Measurements from ENCODE around the gene ERGIC1. TPM values are rescaled to one million over a fixed set of nuclear protein-coding genes. Genes with fewer than 3 reads are reported as not detected.

ERGIC1 gene
- total and polyA plus RNA-seq, 7 donors: 49.9 to 116 (median 53.9) TPM

DNA sequence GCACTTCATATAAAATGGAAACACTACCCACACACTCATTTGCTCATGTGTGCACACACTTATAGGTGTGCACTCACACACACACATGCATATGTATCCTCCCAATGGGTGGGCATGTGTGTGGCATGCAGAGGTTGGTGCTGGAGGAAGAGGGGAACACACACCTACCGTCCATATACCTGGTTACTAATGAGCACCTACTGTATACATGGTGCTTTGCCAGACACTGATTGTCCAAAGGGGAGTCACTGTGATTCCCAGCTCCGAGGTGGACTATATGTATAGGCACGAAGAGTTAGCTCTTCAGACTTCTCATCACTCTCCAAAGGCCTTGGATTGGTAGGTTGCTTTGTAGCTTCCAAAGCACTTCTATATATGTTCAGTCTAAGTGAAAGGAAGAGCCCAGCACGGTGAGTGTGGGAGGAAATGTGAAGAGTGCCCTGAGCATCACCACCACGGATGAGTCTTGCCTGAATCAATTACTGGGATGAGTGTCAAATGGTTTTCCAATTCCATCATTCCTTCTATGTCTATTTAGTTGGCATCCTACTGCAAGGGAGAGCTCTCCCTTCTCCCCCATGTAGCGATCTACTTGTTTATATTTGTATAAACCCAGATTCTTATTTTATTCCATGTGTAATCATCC lies 12.6 kb upstream of the ERGIC1 start:
- Histone ChIP-seq H3K27ac (no peak overlapping the region), H3K4me3 (no peak overlapping the region), H3K9me3 (no peaks in the 10 kb centered on the region), H3K4me1 (peaks cover 5% of the 10 kb centered on the region), H3K27me3 (ENCODE audit: insufficient read depth in 3 of 3, low read length in 2 of 3) (no peaks in the 10 kb centered on the region), H3K36me3 (ENCODE audit: insufficient read depth in 1 of 2, low read depth in 1 of 2) (no peaks in the 10 kb centered on the region)
- ATAC-seq: no peak
- DNase-seq: no peak
- intact Hi-C loops (cut with DNase I): no loop called here
- TF ChIP-seq, protein P1, sequence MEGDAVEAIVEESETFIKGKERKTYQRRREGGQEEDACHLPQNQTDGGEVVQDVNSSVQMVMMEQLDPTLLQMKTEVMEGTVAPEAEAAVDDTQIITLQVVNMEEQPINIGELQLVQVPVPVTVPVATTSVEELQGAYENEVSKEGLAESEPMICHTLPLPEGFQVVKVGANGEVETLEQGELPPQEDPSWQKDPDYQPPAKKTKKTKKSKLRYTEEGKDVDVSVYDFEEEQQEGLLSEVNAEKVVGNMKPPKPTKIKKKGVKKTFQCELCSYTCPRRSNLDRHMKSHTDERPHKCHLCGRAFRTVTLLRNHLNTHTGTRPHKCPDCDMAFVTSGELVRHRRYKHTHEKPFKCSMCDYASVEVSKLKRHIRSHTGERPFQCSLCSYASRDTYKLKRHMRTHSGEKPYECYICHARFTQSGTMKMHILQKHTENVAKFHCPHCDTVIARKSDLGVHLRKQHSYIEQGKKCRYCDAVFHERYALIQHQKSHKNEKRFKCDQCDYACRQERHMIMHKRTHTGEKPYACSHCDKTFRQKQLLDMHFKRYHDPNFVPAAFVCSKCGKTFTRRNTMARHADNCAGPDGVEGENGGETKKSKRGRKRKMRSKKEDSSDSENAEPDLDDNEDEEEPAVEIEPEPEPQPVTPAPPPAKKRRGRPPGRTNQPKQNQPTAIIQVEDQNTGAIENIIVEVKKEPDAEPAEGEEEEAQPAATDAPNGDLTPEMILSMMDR (IDR thresholded peaks at IDR 0.05): no peak
- WGBS, 3 donors: 71 to 78% (median 74%) methylated on average over 6 of the region's 6 CpGs

DNA sequence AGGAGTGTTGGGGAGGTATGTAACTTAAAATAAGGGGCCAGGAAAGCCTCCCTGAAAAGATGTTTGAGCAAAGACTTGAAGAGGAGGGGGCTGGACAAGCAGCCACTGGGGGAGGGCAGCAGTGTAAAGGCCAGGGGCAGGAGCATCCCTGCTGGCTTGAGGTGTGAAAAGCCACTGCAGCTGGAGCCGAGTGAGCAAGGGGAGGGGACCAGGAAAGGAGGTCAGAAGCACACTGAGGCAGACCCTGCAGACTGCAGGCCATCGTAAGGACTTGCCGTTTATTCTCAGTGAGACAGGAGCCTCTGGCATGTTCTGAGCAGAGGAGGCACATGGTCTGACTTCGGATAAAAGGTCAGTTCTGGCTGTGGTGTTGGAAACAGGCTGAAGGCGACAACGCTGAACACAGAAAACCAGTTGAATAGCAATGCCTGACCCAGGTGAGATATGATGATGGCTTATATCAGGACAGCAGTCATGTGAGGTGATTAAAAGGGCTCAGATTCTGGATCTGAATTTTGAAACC lies 10.2 kb upstream of the ERGIC1 start:
- intact Hi-C loops (cut with DNase I): no loop called here
- H3K4me1 ChIP-seq: no peaks in the 10 kb centered on the region
- WGBS, 3 donors: 61 to 68% (median 65%) methylated on average over 6 of the region's 6 CpGs
- no peaks in the 10 kb centered on the region for H3K9me3 ChIP-seq
- H3K4me3 ChIP-seq: no peak overlapping the region
- H3K27me3 ChIP-seq (ENCODE audit: insufficient read depth in 3 of 3, low read length in 2 of 3): no peaks in the 10 kb centered on the region
- no peak overlapping the region for H3K27ac ChIP-seq
- ATAC-seq (no peak), DNase-seq (no peak)
- TF ChIP-seq, protein P1 (IDR thresholded peaks at IDR 0.05): no peak
- no peaks in the 10 kb centered on the region for H3K36me3 ChIP-seq (ENCODE audit: insufficient read depth in 1 of 2, low read depth in 1 of 2)

DNA sequence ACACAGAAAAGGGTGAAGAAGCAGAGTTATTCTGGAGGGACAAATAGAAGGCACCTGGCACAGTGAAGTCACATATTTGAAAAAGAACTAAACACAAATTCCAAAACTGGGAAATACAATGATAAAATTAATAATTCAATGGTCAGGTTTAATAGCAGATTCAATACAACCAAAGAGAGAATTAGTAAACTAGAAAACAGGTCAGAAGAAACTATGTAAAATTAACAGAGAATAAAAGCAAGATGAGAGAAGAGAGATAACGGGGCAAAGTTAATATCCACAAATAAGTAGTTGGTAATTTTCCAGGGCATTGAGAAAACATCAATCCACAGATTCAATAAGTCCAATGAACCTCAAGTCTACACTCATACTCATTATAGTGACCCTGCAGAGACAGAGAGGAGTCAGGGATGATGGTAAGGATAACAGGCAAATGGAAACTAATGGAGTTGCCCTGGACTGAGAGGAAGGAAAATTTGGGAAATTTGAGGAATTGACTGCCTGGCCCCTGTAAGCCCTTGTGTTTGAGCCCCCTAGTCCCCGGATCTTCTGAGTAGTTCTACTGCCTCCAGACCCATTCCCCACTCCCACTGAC lies 8.3 kb upstream of the ERGIC1 start:
- no peaks in the 10 kb centered on the region for H3K27me3 ChIP-seq (ENCODE audit: insufficient read depth in 3 of 3, low read length in 2 of 3)
- DNase-seq: no peak
- H3K36me3 ChIP-seq (ENCODE audit: insufficient read depth in 1 of 2, low read depth in 1 of 2): no peaks in the 10 kb centered on the region
- no peaks in the 10 kb centered on the region for H3K4me1 ChIP-seq
- no peak for ATAC-seq
- H3K27ac ChIP-seq: no peak overlapping the region
- TF ChIP-seq, protein P1 (IDR thresholded peaks at IDR 0.05): no peak
- no peaks in the 10 kb centered on the region for H3K9me3 ChIP-seq
- WGBS, 3 donors: 44 to 73% (median 46%) methylated on average over 2 of the region's 2 CpGs
- intact Hi-C loops (cut with DNase I): loop anchor here in 1 of 2 donors (2.0 kb wide), 1 partner anchor 25 kb away; no protein-coding TSS in a partner anchor
- H3K4me3 ChIP-seq: no peak overlapping the region

DNA sequence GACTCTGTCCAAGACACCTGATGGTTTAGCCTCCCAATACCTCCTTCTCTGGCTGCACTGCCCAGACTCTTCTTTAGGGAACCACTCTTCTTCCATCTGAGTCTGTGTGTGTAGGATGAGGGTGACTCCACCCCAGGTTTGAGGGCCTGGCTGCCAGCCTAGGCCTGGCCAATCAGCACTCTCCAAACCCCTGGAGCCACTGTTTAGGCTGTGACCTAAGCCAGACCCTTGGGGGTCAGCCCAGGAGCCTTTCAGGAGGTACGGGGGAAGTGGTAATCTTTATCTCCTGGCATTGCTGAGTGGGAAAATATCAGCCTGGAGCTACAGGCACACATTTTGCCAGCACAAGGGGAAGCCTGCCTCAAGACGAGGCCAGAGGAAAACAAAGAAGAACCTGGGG lies 6.2 kb upstream of the ERGIC1 start:
- intact Hi-C loops (cut with DNase I): loop anchor here in 1 of 2 donors (2.0 kb wide), 1 partner anchor 27 kb away; no protein-coding TSS in a partner anchor
- TF ChIP-seq, protein P1 (IDR thresholded peaks at IDR 0.05): no peak
- Histone ChIP-seq H3K4me1 (no peaks in the 10 kb centered on the region), H3K9me3 (no peaks in the 10 kb centered on the region), H3K27ac (no peak overlapping the region), H3K36me3 (ENCODE audit: insufficient read depth in 1 of 2, low read depth in 1 of 2) (no peaks in the 10 kb centered on the region), H3K27me3 (ENCODE audit: insufficient read depth in 3 of 3, low read length in 2 of 3) (no peaks in the 10 kb centered on the region), H3K4me3 (no peak overlapping the region)
- DNase-seq (no peak), ATAC-seq (no peak)
- WGBS, 3 donors: 71 to 87% (median 74%) methylated on average over 2 of the region's 2 CpGs
